NCI-H2227 treated with DMSO at 0.1 percent for 48 hours (cell line): ENCODE results near the gene CAPN6.

Experiments
- DNase-seq: peaks from one replicate; lab custom pipeline; 2025; lab: John Stamatoyannopoulos, UW

CAPN6 gene

DNA sequence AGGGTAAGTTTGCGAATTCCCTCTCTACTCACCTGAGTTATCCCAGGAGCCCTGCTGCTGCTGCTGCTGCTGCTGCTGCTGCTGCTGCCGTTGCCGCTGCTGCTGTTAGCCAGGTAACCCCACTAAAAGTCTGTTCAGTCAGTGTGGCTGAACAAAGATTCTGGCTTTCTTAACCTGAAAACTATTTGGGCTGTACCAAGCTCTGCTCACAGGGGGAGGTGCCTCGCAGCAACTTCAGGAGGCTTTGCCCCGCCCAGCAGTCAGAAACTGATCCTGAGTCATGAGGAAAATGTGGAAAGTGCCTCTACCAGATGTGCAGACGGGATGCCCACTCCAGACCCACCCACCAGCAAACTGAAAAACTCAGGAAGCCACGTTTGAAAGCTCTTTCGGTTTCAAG lies at the start of gene CAPN6:
CAPN6 (minus strand) TSS at position 145 of the 400 bp plus-strand sequence. CDS start 6,547 bp downstream, outside the sequence.
- no peak for DNase-seq

DNA sequence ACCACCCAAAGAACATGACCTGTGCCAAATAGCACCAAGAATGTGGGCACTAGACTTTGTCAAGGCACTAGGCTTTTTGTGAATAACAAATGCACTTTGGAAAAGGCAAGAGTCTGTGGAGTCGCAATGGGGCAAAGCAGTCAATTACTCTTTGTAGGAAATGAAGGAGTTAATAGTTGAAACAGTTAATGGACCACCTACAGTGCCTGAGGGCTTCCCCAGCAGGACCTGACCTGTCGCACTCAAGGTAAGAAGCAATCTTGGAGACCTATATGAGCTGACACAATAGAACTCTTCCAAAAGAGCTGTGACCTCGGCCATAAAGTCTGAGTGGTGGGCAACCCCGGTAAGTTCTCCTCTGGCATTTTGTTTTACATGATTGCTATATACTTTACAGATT lies 49.2 kb upstream of the CAPN6 start:
- DNase-seq: no peak

- DNase-seq: no peak
Observed at GRCh38 chrX:111318901-111319300, 48.6 kb upstream of the CAPN6 start.

DNA sequence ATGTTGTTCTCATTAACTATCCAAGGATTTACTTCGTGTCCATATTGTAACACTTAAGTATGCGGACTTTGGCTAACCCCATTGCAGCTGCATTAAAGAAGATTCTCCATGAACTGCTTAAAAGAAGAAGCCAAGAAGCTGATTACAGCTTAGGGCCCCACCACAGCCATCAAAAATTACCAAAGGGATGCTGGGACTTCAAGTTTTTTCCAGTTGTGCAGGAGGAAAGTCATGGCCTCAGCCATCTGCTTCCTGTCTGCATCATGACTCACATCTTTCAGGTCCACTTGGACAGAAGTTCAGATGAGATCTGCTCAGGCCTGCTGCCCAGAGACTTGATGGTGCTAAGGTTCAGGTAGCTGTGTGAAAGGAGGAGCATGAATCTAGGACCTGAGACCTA lies 38.8 kb upstream of the CAPN6 start:
- no peak for DNase-seq

DNA sequence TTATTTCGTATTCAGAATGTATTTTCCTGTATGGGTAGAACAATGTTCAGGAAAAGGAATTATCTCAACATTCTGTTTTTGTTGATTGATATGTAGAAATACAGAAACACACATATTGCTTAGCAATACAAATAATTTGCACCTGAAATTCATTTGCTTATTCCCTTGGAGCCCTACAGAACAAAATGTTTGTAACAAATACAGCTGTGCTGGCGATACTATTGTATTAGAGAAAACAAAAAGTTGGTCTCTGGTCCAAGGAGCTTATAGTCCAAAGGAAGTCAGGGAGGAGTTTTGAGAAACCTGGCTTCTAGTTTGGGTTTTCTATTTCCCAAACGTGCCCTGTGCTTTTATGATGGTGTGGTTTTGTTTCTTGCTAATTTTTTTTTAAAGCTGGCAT lies 37.8 kb upstream of the CAPN6 start:
- no peak for DNase-seq

GRCh38 chrX:111302284-111302683 lies 32.0 kb upstream of the CAPN6 start:
- no peak for DNase-seq

DNA sequence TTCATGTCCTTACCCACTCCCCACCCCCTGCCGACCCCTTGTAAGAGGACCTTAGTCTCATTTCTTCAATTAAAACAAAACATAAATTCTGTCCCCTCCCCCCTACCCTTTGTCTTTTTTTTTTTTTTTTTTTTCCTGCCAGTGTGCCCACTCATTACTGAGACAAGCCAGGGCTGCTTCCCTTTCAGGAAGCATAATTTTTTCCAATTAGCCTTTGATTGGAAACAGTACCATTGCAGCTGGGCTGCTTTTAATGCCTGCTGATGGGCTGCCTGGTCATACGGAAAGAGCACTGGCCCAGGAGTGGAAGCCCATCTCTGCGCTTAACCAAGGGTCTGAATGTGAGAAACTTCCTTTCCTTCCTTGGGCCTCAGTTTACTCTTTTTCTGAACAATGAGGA lies 18.6 kb upstream of the CAPN6 start:
- no peak for DNase-seq

DNA sequence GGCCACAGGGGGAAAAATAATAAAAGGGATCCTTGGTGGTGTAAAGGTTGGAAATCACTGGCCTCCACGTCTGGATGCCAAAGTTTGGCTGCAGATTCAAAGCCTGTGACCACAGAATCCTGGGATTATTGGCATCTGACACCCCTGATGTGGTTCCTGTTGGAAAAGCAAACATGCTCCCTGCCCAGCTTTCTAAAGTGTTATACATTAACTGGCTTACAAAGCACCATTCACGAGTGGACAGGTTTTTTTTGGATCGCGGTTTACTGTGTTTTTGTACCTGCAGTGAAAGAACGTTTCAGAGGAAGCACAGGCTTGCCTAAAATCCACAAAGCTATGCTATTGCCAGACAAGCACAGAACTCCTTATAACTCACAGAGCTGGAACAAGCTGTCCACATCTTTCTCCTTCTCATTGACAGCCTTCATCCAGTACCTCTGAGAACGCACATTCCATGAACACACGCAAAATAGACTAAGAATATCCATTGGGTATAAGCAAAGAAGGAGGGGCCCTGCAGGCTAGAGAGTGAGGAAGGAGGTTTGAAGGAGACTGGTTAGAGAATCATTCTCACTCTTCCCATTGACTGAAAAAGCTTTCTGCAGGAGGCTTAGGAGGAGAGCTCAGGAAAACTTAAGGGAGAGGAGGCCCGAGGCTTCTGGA lies 14.5 kb upstream of the CAPN6 start:
- DNase-seq: no peak

GRCh38 chrX:111283446-111283845 lies 13.2 kb upstream of the CAPN6 start:
- no peak for DNase-seq

DNA sequence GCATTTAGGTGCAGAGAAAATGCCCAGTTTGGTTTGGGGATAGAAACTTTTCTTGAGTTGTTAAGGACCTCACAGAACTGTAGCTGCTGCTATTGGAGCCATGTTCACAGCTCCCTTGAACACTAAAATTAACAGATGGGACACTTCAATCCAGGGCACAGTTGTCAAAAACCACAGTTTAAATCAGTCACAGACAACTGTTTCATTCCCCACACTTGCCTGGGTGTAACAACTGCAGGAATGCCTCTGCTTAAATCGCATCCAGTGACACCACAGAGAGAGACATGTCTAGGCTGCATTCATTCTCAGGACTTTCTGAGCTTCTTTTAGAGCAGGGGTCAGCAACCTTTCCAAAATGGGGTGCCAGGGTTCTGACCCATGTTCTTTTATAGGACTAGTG lies 12.7 kb upstream of the CAPN6 start:
- no peak for DNase-seq

DNA sequence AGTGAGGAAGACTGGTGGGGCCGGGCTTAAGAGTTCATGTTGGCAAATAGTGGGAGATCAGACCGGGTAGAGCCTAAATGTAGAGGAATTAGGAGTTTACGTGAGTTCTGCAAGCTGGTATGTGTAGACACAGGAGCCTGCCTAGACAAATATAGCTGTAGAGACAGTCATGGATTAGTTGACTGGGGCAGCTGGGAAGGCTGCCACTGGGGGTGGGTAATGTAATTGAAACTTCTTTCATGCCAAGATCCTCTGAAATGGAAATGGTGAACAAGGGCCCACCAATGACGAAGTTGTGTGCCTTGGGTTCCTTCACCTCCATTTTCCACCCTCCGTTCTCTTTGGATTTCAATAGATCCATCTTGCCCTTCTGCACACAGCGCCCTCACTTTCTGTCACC lies 11.9 kb upstream of the CAPN6 start:
- DNase-seq: no peak

DNA sequence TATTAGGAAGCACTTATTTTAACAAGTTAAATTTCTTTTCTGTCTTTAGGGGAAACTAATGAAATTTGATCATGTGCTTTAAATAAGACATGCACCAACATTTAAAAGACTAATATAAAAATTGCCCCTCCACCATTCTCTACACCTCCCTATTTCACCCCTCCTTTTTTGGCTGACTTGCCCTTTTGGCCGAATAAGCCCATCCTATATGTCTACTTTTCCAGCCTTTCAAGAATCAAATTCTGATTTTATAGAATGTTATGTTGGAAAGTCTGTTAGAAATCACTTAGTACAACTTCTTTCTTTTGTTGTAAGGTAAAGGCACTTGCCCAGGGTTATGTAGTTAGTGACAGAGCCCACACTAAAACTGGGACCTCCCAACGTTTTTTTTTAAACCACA lies 1.8 kb downstream of the CAPN6 start:
- no peak for DNase-seq

- no peak for DNase-seq
Observed at GRCh38 chrX:111265486-111265885, 4.8 kb downstream of the CAPN6 start.

GRCh38 chrX:111264385-111264784 lies 5.9 kb downstream of the CAPN6 start:
- no peak for DNase-seq

GRCh38 chrX:111262086-111262485 lies 8.2 kb downstream of the CAPN6 start:
- DNase-seq: no peak

DNA sequence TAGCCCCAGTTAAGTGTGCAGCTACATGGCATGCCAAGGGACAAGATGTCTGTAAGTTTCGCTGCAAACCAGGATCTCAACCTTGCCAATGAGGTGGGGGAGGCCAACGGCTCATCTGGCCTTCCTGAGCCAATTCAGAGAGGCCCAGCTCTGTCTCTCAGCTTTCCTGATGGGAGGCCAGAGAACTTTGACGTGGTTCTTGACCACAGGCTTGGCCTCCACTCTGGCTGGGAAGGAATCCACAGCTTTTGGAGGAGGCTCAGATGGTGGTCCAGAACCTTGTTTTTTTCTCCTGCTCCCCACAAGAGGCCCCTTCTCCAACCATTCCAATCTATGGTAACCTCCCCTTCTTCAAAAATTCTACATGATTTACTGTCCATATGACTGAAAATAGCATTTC lies 9.8 kb downstream of the CAPN6 start:
- DNase-seq: no peak

DNA sequence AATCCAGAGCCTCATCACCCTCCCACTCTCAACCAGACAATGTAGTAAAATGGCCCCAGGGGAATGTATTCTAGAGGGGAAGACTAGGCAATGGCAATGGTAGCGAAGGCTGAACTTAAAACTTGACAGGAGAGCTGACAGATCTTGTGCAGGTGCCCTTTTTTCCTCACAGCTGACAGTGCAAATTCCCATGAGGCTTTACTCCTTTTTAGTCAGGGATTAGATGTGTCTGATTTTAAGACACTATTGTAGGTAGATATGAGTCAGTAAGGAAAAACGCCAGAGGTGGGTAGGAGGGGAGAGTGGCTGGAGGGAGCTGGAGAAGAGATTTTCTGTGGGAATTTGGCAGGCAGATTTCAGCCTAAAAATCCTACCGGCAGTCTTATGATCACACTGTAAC lies 10.7 kb downstream of the CAPN6 start:
- DNase-seq: no peak

DNA sequence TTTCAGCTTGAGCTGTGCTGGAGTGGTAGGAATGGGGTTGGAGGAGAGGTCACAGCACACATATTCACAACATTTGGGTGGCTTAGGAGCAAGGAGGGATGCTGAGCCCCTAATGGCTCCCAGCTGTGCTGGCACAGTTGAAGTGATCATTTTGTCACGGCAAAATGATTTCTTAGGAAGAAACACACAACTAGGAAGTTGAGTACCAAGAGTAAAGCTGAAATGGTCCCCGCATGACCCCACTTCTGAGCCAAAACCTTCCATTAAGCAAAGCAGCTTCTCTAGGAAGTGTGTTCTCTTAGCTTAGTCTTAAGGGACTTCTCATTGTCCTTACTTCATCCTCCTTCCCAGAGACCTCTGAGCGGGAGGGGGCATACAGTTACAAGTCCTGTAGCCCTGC lies 12.6 kb downstream of the CAPN6 start:
- DNase-seq: no peak

DNA sequence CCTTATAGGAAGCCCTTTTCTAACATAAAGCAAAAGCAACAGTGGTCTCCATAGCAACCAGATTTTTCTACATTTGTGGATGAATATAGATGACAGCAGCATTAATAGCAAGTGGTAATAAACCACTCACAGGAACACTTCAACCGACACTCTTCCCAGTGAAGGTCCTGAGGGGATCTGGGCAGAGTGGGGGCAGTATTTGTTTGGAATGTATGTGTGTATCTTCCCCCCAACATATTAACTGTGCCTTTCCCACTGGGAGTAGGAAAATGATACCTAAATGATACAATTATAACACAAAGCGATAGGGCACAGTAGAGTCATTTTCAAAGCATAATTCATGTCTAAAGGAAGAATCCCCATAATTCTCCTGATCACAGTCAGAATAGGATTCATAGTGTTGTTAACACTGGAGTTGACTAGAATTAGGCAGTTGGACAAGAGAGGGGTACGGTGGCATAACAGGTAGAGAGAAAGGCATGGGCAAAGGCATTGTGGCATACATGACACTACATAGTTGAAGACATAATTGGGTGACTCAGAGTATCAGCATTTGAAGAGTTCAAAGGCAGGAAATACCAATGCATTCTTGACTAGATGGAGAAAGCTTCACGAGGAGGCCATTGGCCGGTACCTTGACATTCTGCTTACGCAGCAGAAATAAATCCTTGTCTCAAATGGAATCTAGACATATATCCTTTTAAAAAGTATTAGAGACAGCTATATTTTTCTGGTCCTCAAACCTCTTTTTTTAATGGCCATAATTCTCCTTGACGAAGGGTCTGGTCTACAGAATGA lies 15.2 kb downstream of the CAPN6 start:
- no peak for DNase-seq

- DNase-seq: peak; percentile 31
Observed at GRCh38 chrX:111244235-111244750, 26.0 kb downstream of the CAPN6 start.

GRCh38 chrX:111216293-111216801 lies 53.9 kb downstream of the CAPN6 start:
- DNase-seq: no peak

GRCh38 chrX:111207851-111208250 lies 62.4 kb downstream of the CAPN6 start:
- DNase-seq: no peak

- no peak for DNase-seq
Observed at GRCh38 chrX:111200327-111200726, 70.0 kb downstream of the CAPN6 start.
